GM18519 (cell line): ENCODE measurements around the gene EFEMP2.

ENCODE experiments used
- ATAC-seq: cut with Tn5 transposase; IDR thresholded peaks from one replicate; pipeline ENCODE4 v1.9.1; 2021; ENCODE audit warnings: mild to moderate bottlenecking, moderate library complexity; ENCODE audit not compliant: unreplicated experiment, low FRiP score

Gene EFEMP2

GRCh38 chr11:65885808-65886536 is 13.4 kb upstream of the EFEMP2 start:
- ATAC-seq = no peak

GRCh38 chr11:65885231-65885630 is 12.6 kb upstream of the EFEMP2 start:
- ATAC-seq = no peak

GRCh38 chr11:65884716-65885092 is 12.1 kb upstream of the EFEMP2 start:
- ATAC-seq = no peak

- no peak for ATAC-seq
Observed at GRCh38 chr11:65883786-65884715, 11.5 kb upstream of the EFEMP2 start.

GRCh38 chr11:65883058-65883761 is 10.6 kb upstream of the EFEMP2 start:
- no peak for ATAC-seq

GRCh38 chr11:65882120-65883057 is 9.8 kb upstream of the EFEMP2 start:
- no peak for ATAC-seq

GRCh38 chr11:65880844-65881421 is 8.3 kb upstream of the EFEMP2 start:
- ATAC-seq = no peak

GRCh38 chr11:65880027-65880426 is 7.4 kb upstream of the EFEMP2 start:
- no peak for ATAC-seq

GRCh38 chr11:65879617-65880016 is 7.0 kb upstream of the EFEMP2 start, which contains the start of gene CTSW:
TSS of gene CTSW (plus strand) at chr11:65879837. CDS start at chr11:65879855, 18 bp downstream.
- no peak for ATAC-seq

GRCh38 chr11:65873318-65874156 is 937 bp upstream of the EFEMP2 start:
- ATAC-seq = no peak

- ATAC-seq = no peak
Observed at GRCh38 chr11:65871811-65872548, 620 bp downstream of the EFEMP2 start.

GRCh38 chr11:65870706-65871681 is 1.6 kb downstream of the EFEMP2 start:
- no peak for ATAC-seq

GRCh38 chr11:65870307-65870658 is 2.3 kb downstream of the EFEMP2 start:
- ATAC-seq = no peak

- ATAC-seq = no peak
Observed at GRCh38 chr11:65869643-65870306, 2.8 kb downstream of the EFEMP2 start.

GRCh38 chr11:65868907-65869306 is 3.7 kb downstream of the EFEMP2 start:
- no peak for ATAC-seq

GRCh38 chr11:65868076-65868667 is 4.4 kb downstream of the EFEMP2 start:
- no peak for ATAC-seq
